HepG2 (cell line): ENCODE results near the gene RIIAD1. TPM values are rescaled to one million over a fixed set of nuclear protein-coding genes. Genes with fewer than 3 reads are reported as not detected.

Experiments
- ATAC-seq: fragments of 200-7000 bp; cut with Tn5 transposase; 3 replicates; pipeline ENCODE4 v1.9.1; 2020; ENCODE audit warnings: mild to moderate bottlenecking, moderate library complexity
- BruUV-seq: library from RNA; stranded (reverse); fragments of 400-500 nt; replicated peaks from 2 replicates; lab custom pipeline; 2021; lab: Mats Ljungman, UMichigan
- CTCF ChIA-PET: fragments of 300-600 bp; formaldehyde crosslinking; extraction: SDS; loops from one replicate; lab custom pipeline; 2021; ENCODE audit warnings: low total read pairs, inconsistent platforms, low intra/inter-chr PET ratio; lab: Yijun Ruan, JAX
- POLR2A ChIA-PET: fragments of 350-600 bp; sonication (Branson Sonifier 250); formaldehyde crosslinking; loops from one replicate; lab custom pipeline; 2020; ENCODE audit warnings: antibody characterized with exemption, inconsistent platforms; lab: Yijun Ruan, JAX
- DNase-seq: peaks from one replicate; pipeline ENCODE4 v3.0.0-alpha.2; 2015; ENCODE audit warnings: low spot score
- FAIRE-seq: peaks from 3 replicates; lab custom pipeline; 2011; peaks lifted over from hg19 to GRCh38; lab: Jason Lieb, UNC
- H2AFZ ChIP-seq: one replicate; pipeline ENCODE4 v1.6.1; 2011; ENCODE audit warnings: low read length, inconsistent platforms
- H3K27ac ChIP-seq: fragments of 300-600 bp; 3 replicates; pipeline ENCODE4 v1.8.0; 2011; ENCODE audit warnings: mixed run types, mild to moderate bottlenecking, mixed read lengths, low read length, inconsistent platforms; ENCODE audit not compliant: insufficient read depth; ENCODE audit errors: extremely low read length
- H3K27me3 ChIP-seq, 2 experiments: fragments of 200-600 bp in 1 of 2; 2 replicates in 1 of 2; 3 replicates in 1 of 2; pipeline versions ENCODE4 v1.6.0 to v1.8.0; 2011; ENCODE audit warnings: low read length in 2 of 2, mild to moderate bottlenecking in 2 of 2, moderate library complexity in 2 of 2, inconsistent platforms in 1 of 2; ENCODE audit not compliant: insufficient read depth in 2 of 2, control insufficient read depth in 1 of 2
- H3K36me3 ChIP-seq, 2 experiments: fragments of 200-600 bp in 1 of 2; replicated peaks in 1 of 2; 2 replicates in 1 of 2; 3 replicates in 1 of 2; pipeline versions ENCODE4 v1.5.1 to v1.8.0; 2011; ENCODE audit warnings: low read length in 2 of 2, inconsistent platforms in 1 of 2; ENCODE audit not compliant: insufficient read depth in 2 of 2, control insufficient read depth in 1 of 2
- H3K4me1 ChIP-seq: 2 replicates; pipeline ENCODE4 v1.5.1; 2012; ENCODE audit warnings: low read length, inconsistent platforms; ENCODE audit not compliant: insufficient read depth
- H3K4me2 ChIP-seq: 2 replicates; pipeline ENCODE4 v1.6.0; 2011; ENCODE audit warnings: low read depth, low read length, inconsistent platforms
- H3K4me3 ChIP-seq, 3 experiments: fragments of 200-600 bp in 1 of 3; sonication (generic), shearing (Covaris generic) in 1 of 3; replicated peaks in 1 of 3; 2 replicates each; pipeline ENCODE4 v1.5.1; 2011 to 2016; ENCODE audit warnings: low read length in 3 of 3, inconsistent platforms in 2 of 3, low read depth in 2 of 3, mild to moderate bottlenecking in 2 of 3, control low read depth in 1 of 3, mixed read lengths in 1 of 3; ENCODE audit not compliant: insufficient read depth in 1 of 3
- H3K79me2 ChIP-seq: one replicate; pipeline ENCODE4 v1.6.1; 2011; ENCODE audit warnings: low read length, inconsistent platforms; ENCODE audit not compliant: insufficient read depth
- H3K9ac ChIP-seq: 2 replicates; pipeline ENCODE4 v1.6.0; 2011; ENCODE audit warnings: mild to moderate bottlenecking, low read depth, low read length, inconsistent platforms; ENCODE audit not compliant: insufficient read depth
- H3K9me3 ChIP-seq: 2 replicates; pipeline ENCODE4 v1.5.1; 2012; ENCODE audit warnings: mild to moderate bottlenecking, low read length
- H4K20me1 ChIP-seq: 2 replicates; pipeline ENCODE4 v1.6.0; 2011; ENCODE audit warnings: inconsistent platforms, mild to moderate bottlenecking, low read length, moderate library complexity; ENCODE audit not compliant: insufficient read depth
- ARNTL ChIP-seq: sonication (generic); formaldehyde crosslinking; IDR thresholded peaks from 2 replicates; pipeline ENCODE4 v1.4.0; 2020; ENCODE audit warnings: mild to moderate bottlenecking, missing genetic modification reagents
- EEA1 ChIP-seq: sonication (generic); formaldehyde crosslinking; IDR thresholded peaks from 2 replicates; pipeline ENCODE4 v1.5.1; 2020; ENCODE audit warnings: mild to moderate bottlenecking, missing genetic modification reagents, borderline replicate concordance
- EHMT2 ChIP-seq: fragments of 200-600 bp; sonication (generic); IDR thresholded peaks from 2 replicates; pipeline ENCODE4 v1.7.0; 2017; ENCODE audit warnings: antibody characterized with exemption, low read depth, low read length, borderline replicate concordance
- EZH2 ChIP-seq: conservative IDR thresholded peaks from 2 replicates; pipeline ENCODE4 v1.6.1; 2012; ENCODE audit warnings: mild to moderate bottlenecking, low read depth, low read length, moderate library complexity
- GATAD2A ChIP-seq: IDR thresholded peaks from 2 replicates; pipeline ENCODE4 v1.6.1; 2016
- GLI4 ChIP-seq: sonication (generic); formaldehyde crosslinking; IDR thresholded peaks from 2 replicates; pipeline ENCODE4 v1.5.1; 2020; ENCODE audit warnings: missing genetic modification reagents, mild to moderate bottlenecking, moderate library complexity, borderline replicate concordance
- LBX2 ChIP-seq: sonication (generic); formaldehyde crosslinking; IDR thresholded peaks from 2 replicates; pipeline ENCODE4 v1.5.0; 2020; ENCODE audit warnings: missing genetic modification reagents, mild to moderate bottlenecking, borderline replicate concordance
- MAX ChIP-seq: IDR thresholded peaks from 2 replicates; pipeline ENCODE4 v1.6.1; 2012; ENCODE audit warnings: inconsistent platforms
- MIER2 ChIP-seq: IDR thresholded peaks from 2 replicates; pipeline ENCODE4 v1.6.1; 2016; ENCODE audit warnings: missing biosample characterization, missing genetic modification reagents
- MTF1 ChIP-seq: sonication (generic); formaldehyde crosslinking; IDR thresholded peaks from 2 replicates; pipeline ENCODE4 v1.5.0; 2020; ENCODE audit warnings: missing genetic modification reagents
- ZBTB21 ChIP-seq: sonication (generic); formaldehyde crosslinking; IDR thresholded peaks from 2 replicates; pipeline ENCODE4 v1.4.0; 2020; ENCODE audit warnings: missing genetic modification reagents
- ZBTB34 ChIP-seq: sonication (generic); formaldehyde crosslinking; IDR thresholded peaks from 2 replicates; pipeline ENCODE4 v1.8.0; 2022; ENCODE audit warnings: mild to moderate bottlenecking, missing genetic modification reagents
- ZKSCAN1 ChIP-seq: fragments of 150-350 bp; IDR thresholded peaks from 2 replicates; pipeline ENCODE4 v1.6.1; 2014; ENCODE audit warnings: low read length
- ZNF160 ChIP-seq: sonication (generic); formaldehyde crosslinking; IDR thresholded peaks from 2 replicates; pipeline ENCODE4 v1.8.0; 2022; ENCODE audit warnings: mild to moderate bottlenecking, inconsistent platforms, missing genetic modification reagents
- ZNF20 ChIP-seq: sonication (generic); formaldehyde crosslinking; IDR thresholded peaks from 2 replicates; pipeline ENCODE4 v1.4.0; 2020; ENCODE audit warnings: mild to moderate bottlenecking, moderate library complexity, missing genetic modification reagents
- ZNF256 ChIP-seq: sonication (generic); formaldehyde crosslinking; conservative IDR thresholded peaks from 2 replicates; pipeline ENCODE4 v1.4.0; 2020; ENCODE audit warnings: missing genetic modification reagents
- ZNF30 ChIP-seq: sonication (generic); formaldehyde crosslinking; IDR thresholded peaks from 2 replicates; pipeline ENCODE4 v1.5.0; 2020; ENCODE audit warnings: mild to moderate bottlenecking, missing genetic modification reagents
- ZNF326 ChIP-seq: sonication (generic); formaldehyde crosslinking; IDR thresholded peaks from 2 replicates; pipeline ENCODE4 v1.4.0; 2020; ENCODE audit warnings: missing genetic modification reagents, borderline replicate concordance
- ZNF446 ChIP-seq: sonication (generic); formaldehyde crosslinking; IDR thresholded peaks from 2 replicates; pipeline ENCODE4 v1.5.0; 2020; ENCODE audit warnings: mild to moderate bottlenecking, missing genetic modification reagents
- ZNF550 ChIP-seq: sonication (generic); formaldehyde crosslinking; IDR thresholded peaks from 2 replicates; pipeline ENCODE4 v1.4.0; 2020; ENCODE audit warnings: mild to moderate bottlenecking, missing genetic modification reagents, borderline replicate concordance
- ZNF605 ChIP-seq: sonication (generic); formaldehyde crosslinking; IDR thresholded peaks from 2 replicates; pipeline ENCODE4 v1.8.0; 2022; ENCODE audit warnings: mild to moderate bottlenecking, missing genetic modification reagents
- ZNF660 ChIP-seq: sonication (generic); formaldehyde crosslinking; IDR thresholded peaks from 2 replicates; pipeline ENCODE4 v1.5.1; 2020; ENCODE audit warnings: mild to moderate bottlenecking, low read depth, missing genetic modification reagents, borderline replicate concordance
- ZNF678 ChIP-seq: sonication (generic); formaldehyde crosslinking; IDR thresholded peaks from 2 replicates; pipeline ENCODE4 v1.4.0; 2020; ENCODE audit warnings: mild to moderate bottlenecking, missing genetic modification reagents
- ZNF7 ChIP-seq: IDR thresholded peaks from 2 replicates; pipeline ENCODE4 v1.6.1; 2016; ENCODE audit warnings: missing biosample characterization, missing genetic modification reagents
- ZSCAN25 ChIP-seq: sonication (generic); formaldehyde crosslinking; IDR thresholded peaks from 2 replicates; pipeline ENCODE4 v1.8.0; 2022; ENCODE audit warnings: mild to moderate bottlenecking, missing genetic modification reagents
- WGBS: methylation state at CpG from one replicate; pipeline ENCODE4 v1.1.6; 2017; ENCODE audit warnings: low lambda C conversion rate; 5-methylcytosine and 5-hydroxymethylcytosine counted together
- in situ Hi-C: cut with HindIII; loops from 2 replicates; pipeline ENCODE4 v1.10.0; 2017; ENCODE audit warnings: low pct_unique_long_range_greater_than_20kb; ENCODE audit not compliant: extremely low pct_ligation_motif_present
- intact Hi-C: fragments of 100-400 bp; cut with micrococcal nuclease; formaldehyde crosslinking; loops from one replicate; pipeline ENCODE4 v1.10.0; 2022; ENCODE audit not compliant: unreplicated experiment
- polyA plus RNA-seq, 8 experiments: library from polyadenylated mRNA; depleted of rRNA in 3 of 8; stranded (reverse) in 7 of 8; unstranded in 1 of 8; fragments of >200 nt; fragmentation: Illumina TruSeq in 4 of 8; extraction: Trizol in 4 of 8; gene quantifications; 2 replicates each; pipeline versions ENCODE4 v1.2.1 to v1.2.3, GENCODE V29; 2011 to 2016; ENCODE audit warnings: low read depth in 4 of 8, missing spikeins in 1 of 8, mixed read lengths in 1 of 8; ENCODE audit not compliant: insufficient read depth in 1 of 8
- total RNA-seq, 5 experiments: library from RNA; depleted of rRNA; stranded (reverse); fragments of >200 nt; fragmentation: Illumina TruSeq; extraction: Trizol; gene quantifications; 2 replicates each; pipeline ENCODE4 v1.2.3, GENCODE V29; 2016; ENCODE audit warnings: low read depth in 1 of 5

Gene RIIAD1
- total and polyA plus RNA-seq, 2 of the 13 experiments (the other 11 are each of a cell fraction or from before 2014, with no cell fraction given), result not detected

GRCh38 chr1:151716771-151717631 lies 4.3 kb upstream of the RIIAD1 start, which contains the start of gene CELF3:
Gene CELF3, minus strand, starts transcription at chr1:151716803. Its CDS starts 783 bp downstream, at chr1:151716020.
- Histone ChIP-seq H3K27ac (no peak within 1 kb of the TSS), H2AFZ (no peak within 1 kb of the TSS), H4K20me1 (no peaks in the 10 kb centered on the region), H3K4me1 (peaks cover 66% of the 10 kb centered on the region), H3K79me2 (no peaks in the 10 kb centered on the region), H3K4me3 (peak within 1 kb of the TSS in 1 of 3 experiments; percentile 36; a peak in 1 of 6 replicates), H3K36me3 (no peaks in the 10 kb centered on the region), H3K27me3 (peaks cover 3 to 41% of the 10 kb centered on the region in 2 experiments), H3K9me3 (no peaks in the 10 kb centered on the region), H3K4me2 (peak within 1 kb of the TSS; percentile 56), H3K9ac (no peak within 1 kb of the TSS)
- in situ Hi-C loops (loop anchor here (10.0 kb wide), 1 partner anchor 118 kb away; the partner anchor contains the start of genes C2CD4D and RORC), intact Hi-C loops (no loop called here)
- CTCF ChIA-PET, result interaction anchor here (1.1 kb wide), 1 partner anchor 18 kb away, joined by 7 read pairs; no protein-coding TSS in a partner anchor
- DNase-seq (no peak), ATAC-seq (no peak), FAIRE-seq (no peak)
- WGBS, result 23% methylated on average over 27 of the region's 27 CpGs
- POLR2A ChIA-PET, result no interaction called here
- BruUV-seq, result no TSS peak
- TF ChIP-seq GLI4 (CRISPR knock-in tag) (no peak), ZNF30 (CRISPR knock-in tag) (no peak), ZNF605 (CRISPR knock-in tag) (no peak), EEA1 (no peak), ZKSCAN1 (no peak), ZSCAN25 (no peak), GATAD2A (CRISPR knock-in tag) (no peak), ZNF256 (CRISPR knock-in tag) (no peak), ZBTB21 (CRISPR knock-in tag) (no peak), EZH2 (peak; percentile 35; the same call in 1 of the 2 replicates), ZNF160 (no peak), ZNF678 (CRISPR knock-in tag) (no peak), LBX2 (no peak), ZNF326 (CRISPR knock-in tag) (no peak), MIER2 (CRISPR knock-in tag) (peak; percentile 87), ZNF446 (CRISPR knock-in tag) (no peak), MAX (no peak), ZNF660 (CRISPR knock-in tag) (no peak), ARNTL (CRISPR knock-in tag) (no peak), ZNF550 (CRISPR knock-in tag) (no peak), ZBTB34 (CRISPR knock-in tag) (no peak), EHMT2 (peak; percentile 87; the same call in 1 of the 2 replicates), MTF1 (no peak), ZNF7 (CRISPR knock-in tag) (no peak), ZNF20 (no peak)
